Measurements from ENCODE around the gene OR10G8. TPM values are rescaled to one million over a fixed set of nuclear protein-coding genes. Genes with fewer than 3 reads are reported as not detected.

OR10G8 gene
- total and polyA plus RNA-seq, 2 of the 8 experiments (the other 6 are each of a cell fraction or from before 2014, with no cell fraction given): not detected

- Histone ChIP-seq H3K27me3 (replicated peaks in 1 of 4; ENCODE audit: control insufficient read depth in 3 of 4, extremely low read depth in 1 of 4, insufficient read depth in 3 of 4, low read length in 3 of 4) (no peaks in the 10 kb centered on the region), H3K9me3 (ENCODE audit: insufficient read depth in 2 of 2, low read depth in 1 of 2, low read length in 1 of 2) (no peaks in the 10 kb centered on the region), H2AFZ (ENCODE audit: low read length) (0 out of 2 replicates have a peak overlapping the region, but pooled peaks have one; percentile 18), H3K18ac (ENCODE audit: extremely low read depth, low read length) (no peak overlapping the region), H3K4ac (replicated peaks; ENCODE audit: insufficient read length, low read depth, low read length) (no peak overlapping the region), H3K4me3 (ENCODE audit: extremely low read depth in 1 of 4, insufficient read depth in 2 of 4, low read depth in 3 of 4, low read length in 4 of 4) (no peak overlapping the region), H3K4me2 (ENCODE audit: insufficient read depth in 1 of 2, low read depth in 2 of 2, low read length in 2 of 2) (no peak overlapping the region), H4K8ac (ENCODE audit: extremely low read depth, insufficient read depth, low read length) (no peak overlapping the region), H2BK15ac (ENCODE audit: low read length) (no peak overlapping the region), H3K36me3 (ENCODE audit: control insufficient read depth in 2 of 4, insufficient read depth in 4 of 4, low read length in 3 of 4) (no peaks in the 10 kb centered on the region), H3K27ac (ENCODE audit: low read depth, low read length) (no peak overlapping the region), H2AK5ac (ENCODE audit: low read depth, low read length) (no peak overlapping the region), H4K20me1 (replicated peaks in 1 of 2; ENCODE audit: control insufficient read depth in 1 of 2, insufficient read depth in 2 of 2, low read length in 2 of 2) (no peaks in the 10 kb centered on the region), H3K9ac (replicated peaks in 1 of 4; ENCODE audit: extremely low read depth in 1 of 4, low read depth in 3 of 4, low read length in 3 of 4) (no peak overlapping the region), H4K91ac (replicated peaks; ENCODE audit: insufficient read length, low read length) (no peak overlapping the region), H3K23me2 (ENCODE audit: low read depth, low read length) (no peaks in the 10 kb centered on the region), H3K56ac (replicated peaks; ENCODE audit: insufficient read length, low read depth, low read length) (no peak overlapping the region), H3K4me1 (replicated peaks in 1 of 4; ENCODE audit: control insufficient read depth in 3 of 4, insufficient read depth in 4 of 4, low read length in 3 of 4) (peaks cover 0 to 3% (median 0%) of the 10 kb centered on the region in 4 experiments; a peak in 1 of 7 replicates), H2BK20ac (ENCODE audit: low read length) (no peak overlapping the region), H2BK12ac (ENCODE audit: low read depth, low read length) (no peak overlapping the region), H4K5ac (ENCODE audit: insufficient read length, low read depth, low read length) (no peak overlapping the region), H3K23ac (ENCODE audit: insufficient read length) (no peak overlapping the region), H3K79me2 (ENCODE audit: control insufficient read depth in 1 of 2, insufficient read depth in 2 of 2, low read length in 2 of 2) (no peaks in the 10 kb centered on the region), H3K79me1 (ENCODE audit: low read depth, low read length) (no peaks in the 10 kb centered on the region), H2BK5ac (ENCODE audit: low read depth, low read length) (no peak overlapping the region), H2BK120ac (replicated peaks; ENCODE audit: low read depth, low read length) (no peak overlapping the region), H3K14ac (ENCODE audit: insufficient read length) (no peak overlapping the region)
- 93% methylated on average over 9 of the region's 9 CpGs; no CpG with 5 or more reads in 1 of the 2 experiments for WGBS, 2 experiments (ENCODE audit: extremely low coverage in 1 of 2, insufficient coverage in 1 of 2, insufficient read length in 1 of 2, insufficient replicate concordance in 2 of 2, low coverage in 1 of 2, low lambda C conversion rate in 2 of 2, missing lambda C conversion rate in 1 of 2)
- ChIA-PET POLR2A (ENCODE audit: partially characterized antibody) (no interaction called here), CTCF (ENCODE audit: partially characterized antibody) (interaction anchor here (0.5 to 1.0 kb wide), 2 partner anchors 17 to 155 kb away, joined by 3 read pairs; no protein-coding TSS in a partner anchor)
- DNase-seq (ENCODE audit: low read depth in 1 of 2, low spot score in 2 of 2) (no peak), FAIRE-seq (no peak)
- no peak for TF ChIP-seq CHD2 (IDR thresholded peaks at IDR 0.05; ENCODE audit: low read length)
- TF ChIP-seq CTBP2 (IDR thresholded peaks at IDR 0.05; ENCODE audit: borderline replicate concordance, insufficient read depth, insufficient read length, low read length): no peak
- TF ChIP-seq KDM5A (IDR thresholded peaks at IDR 0.05; ENCODE audit: low read length): no peak
- no peak for TF ChIP-seq TEAD4 (IDR thresholded peaks at IDR 0.05; ENCODE audit: low read depth, low read length)
- no peak for TF ChIP-seq NRF1 (IDR thresholded peaks at IDR 0.05; ENCODE audit: low read depth, low read length)
- no peak for TF ChIP-seq SAP30 (IDR thresholded peaks at IDR 0.05; ENCODE audit: insufficient read depth, insufficient replicate concordance, low read length)
- no peak for TF ChIP-seq ASH2L (IDR thresholded peaks at IDR 0.05; ENCODE audit: low read length)
- no peak for TF ChIP-seq CBX5 (IDR thresholded peaks at IDR 0.05; ENCODE audit: low read depth, low read length)
- TF ChIP-seq ATF2 (IDR thresholded peaks at IDR 0.05; ENCODE audit: low read length): no peak
- no peak for TF ChIP-seq ATF3 (IDR thresholded peaks at IDR 0.05; ENCODE audit: insufficient read depth, low read depth, low read length)
- TF ChIP-seq POLR2A (IDR thresholded peaks at IDR 0.05; ENCODE audit: control extremely low read depth in 1 of 2, low read depth in 2 of 2, low read length in 2 of 2): no peak
- TF ChIP-seq HDAC2 (IDR thresholded peaks at IDR 0.05; ENCODE audit: borderline replicate concordance in 1 of 2, low read depth in 2 of 2, low read length in 2 of 2): no peak
These were observed 13.0 kb downstream of the OR10G8 start for GRCh38 chr11:124039557-124039956.

Measured in H1 (cell line).